VCaP (cell line): Measurements from ENCODE around the gene METTL17.
A peak's percentile ranks its signal among the peaks of the same experiment; 100 is the strongest.
"Not testable (repeated sequence)": the region's sequence is repeated elsewhere in the genome, so short reads cannot be mapped to it uniquely, and the experiment has no call there.

ENCODE experiments used
- H3K27ac ChIP-seq: fragments of 450-650 bp; 2 replicates; pipeline ENCODE4 v1.5.1; 2017
- TF ChIP-seq, protein P1 (sequence below): fragments of 450-650 bp; conservative IDR thresholded peaks from 2 replicates; pipeline ENCODE4 v1.5.1; 2017; ENCODE audit warnings: mild to moderate bottlenecking, moderate library complexity

The METTL17 gene

DNA sequence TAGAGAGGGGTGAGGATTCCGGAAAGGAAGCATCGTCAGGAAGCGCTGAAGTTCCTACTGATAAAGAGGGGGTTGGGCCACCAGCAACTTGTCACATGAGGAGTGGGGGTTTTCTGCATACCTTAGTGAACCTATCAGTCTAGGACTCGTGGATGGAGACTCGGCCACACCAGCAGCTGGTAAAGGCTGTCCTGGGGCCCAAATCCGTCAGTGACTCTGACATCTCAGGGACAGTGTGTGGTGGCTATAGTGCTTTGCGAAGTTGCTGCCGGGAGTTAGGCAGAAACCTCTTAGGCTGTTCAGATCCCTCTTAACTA, 18.1 kb upstream of the METTL17 start:
- H3K27ac ChIP-seq: peak overlapping the region; percentile 53; the same call in 1 of the 2 replicates
- TF ChIP-seq, protein P1, sequence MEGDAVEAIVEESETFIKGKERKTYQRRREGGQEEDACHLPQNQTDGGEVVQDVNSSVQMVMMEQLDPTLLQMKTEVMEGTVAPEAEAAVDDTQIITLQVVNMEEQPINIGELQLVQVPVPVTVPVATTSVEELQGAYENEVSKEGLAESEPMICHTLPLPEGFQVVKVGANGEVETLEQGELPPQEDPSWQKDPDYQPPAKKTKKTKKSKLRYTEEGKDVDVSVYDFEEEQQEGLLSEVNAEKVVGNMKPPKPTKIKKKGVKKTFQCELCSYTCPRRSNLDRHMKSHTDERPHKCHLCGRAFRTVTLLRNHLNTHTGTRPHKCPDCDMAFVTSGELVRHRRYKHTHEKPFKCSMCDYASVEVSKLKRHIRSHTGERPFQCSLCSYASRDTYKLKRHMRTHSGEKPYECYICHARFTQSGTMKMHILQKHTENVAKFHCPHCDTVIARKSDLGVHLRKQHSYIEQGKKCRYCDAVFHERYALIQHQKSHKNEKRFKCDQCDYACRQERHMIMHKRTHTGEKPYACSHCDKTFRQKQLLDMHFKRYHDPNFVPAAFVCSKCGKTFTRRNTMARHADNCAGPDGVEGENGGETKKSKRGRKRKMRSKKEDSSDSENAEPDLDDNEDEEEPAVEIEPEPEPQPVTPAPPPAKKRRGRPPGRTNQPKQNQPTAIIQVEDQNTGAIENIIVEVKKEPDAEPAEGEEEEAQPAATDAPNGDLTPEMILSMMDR: no peak

DNA sequence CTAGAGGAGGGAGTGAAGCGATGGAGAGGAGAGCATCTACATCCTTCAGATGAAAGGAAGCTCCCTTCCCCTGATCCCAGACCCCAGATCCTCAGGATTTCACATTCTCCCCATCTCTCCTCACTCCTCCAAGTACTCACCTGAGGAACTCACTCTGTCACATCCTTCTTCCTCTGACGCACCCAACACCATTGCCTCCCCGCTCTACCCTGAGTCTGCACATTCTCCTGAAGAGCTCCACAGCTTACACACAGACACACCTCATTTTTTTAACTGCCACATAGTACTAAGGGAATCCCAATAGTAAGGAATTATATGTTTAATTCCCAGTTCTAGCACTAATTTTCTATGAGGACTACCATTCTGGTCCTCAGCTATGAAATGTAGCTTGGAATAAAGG, 16.3 kb upstream of the METTL17 start:
- H3K27ac ChIP-seq: no peak overlapping the region
- TF ChIP-seq, protein P1: no peak

DNA sequence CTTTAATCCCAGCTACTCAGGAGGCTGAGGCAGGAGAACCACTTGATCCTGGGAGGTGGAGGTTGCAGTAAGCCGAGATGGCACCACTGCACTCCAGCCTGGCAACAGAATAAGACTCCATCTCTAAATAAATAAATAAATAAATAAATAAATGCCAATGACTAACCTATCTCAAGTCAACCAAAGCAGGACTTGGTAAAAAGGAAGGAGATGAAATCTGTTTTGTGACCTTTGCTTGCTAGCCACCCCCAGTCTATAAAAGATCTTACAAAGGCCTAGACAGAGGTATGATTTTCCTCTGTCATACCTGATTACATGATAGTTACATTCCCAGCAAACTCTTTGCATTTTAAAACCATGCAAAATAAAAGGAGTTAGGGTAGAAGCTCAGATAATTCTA, 13.5 kb upstream of the METTL17 start:
- TF ChIP-seq, protein P1: no peak
- no peak overlapping the region for H3K27ac ChIP-seq

DNA sequence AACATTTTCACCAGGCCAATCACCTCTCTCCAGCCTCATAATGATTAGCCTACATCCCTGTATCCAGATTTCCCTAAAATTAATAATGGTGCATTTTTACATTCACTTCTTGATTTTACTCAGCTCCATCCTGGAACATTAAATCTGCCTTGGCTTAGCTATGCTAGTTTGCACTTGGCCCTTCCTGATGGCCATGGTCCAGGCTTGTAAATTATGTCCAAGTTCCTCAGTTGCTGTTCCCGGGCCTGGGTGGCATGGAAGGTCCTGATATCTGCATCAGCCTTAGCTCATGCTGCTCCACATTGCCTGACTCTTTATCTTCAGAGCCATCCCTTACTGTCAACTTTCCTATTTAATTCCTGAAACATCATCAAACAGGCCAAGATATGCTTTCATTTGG, 11.1 kb upstream of the METTL17 start:
- H3K27ac ChIP-seq: no peak overlapping the region
- TF ChIP-seq, protein P1: no peak

DNA sequence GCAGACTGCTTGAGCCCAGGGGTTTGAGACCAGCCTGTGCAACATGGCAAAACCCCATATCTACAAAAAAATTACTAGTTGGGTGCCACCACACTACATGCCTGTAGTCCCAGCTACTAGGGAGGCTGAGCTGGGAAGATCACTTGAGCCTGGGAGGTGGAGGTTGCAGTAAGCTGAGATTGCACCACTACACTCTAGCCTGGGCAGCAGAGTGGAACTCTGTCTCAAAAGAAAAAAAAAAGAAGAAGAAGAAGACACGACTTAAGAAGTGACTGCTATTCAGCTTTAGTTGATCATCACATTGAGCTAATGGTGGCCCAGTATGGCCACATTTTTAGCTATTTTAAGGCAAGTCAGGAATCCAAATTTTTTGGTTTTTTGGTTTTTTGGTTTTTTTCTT, 8.9 kb upstream of the METTL17 start:
- TF ChIP-seq, protein P1: no peak
- H3K27ac ChIP-seq: no peak overlapping the region

DNA sequence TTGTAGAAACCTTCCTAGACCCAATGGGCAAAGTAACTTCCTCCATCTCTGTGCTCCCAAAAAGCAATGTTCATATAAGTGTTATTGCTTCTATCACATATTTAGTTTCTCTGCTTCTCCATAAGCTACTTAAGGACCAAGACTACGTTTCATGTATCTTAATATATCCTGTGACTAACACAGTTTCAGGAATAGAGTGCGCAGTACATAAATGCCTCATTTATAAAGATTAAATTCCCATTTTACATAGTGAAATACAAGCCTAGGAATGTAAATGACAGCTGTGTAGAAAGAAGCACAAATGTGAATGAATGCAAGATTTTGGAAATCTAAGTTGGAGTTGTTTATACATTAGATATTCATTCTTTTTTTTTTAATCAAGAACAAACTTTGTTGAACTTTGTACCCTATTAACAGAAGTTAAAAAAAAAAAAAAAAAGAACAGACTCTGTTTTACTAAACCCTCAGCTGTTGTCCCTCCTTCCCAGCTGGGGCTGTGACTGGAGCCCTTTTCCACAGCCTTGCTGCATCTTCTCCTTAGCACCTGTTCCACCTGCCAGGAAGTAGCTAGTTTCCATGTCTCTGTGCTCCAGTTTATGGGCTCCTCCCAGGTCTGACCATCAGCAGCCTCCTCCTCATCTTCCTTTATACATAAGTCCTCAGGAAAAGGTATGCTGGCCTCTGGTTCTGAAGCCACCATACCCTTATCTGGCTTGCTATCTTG, 7.0 kb upstream of the METTL17 start:
- H3K27ac ChIP-seq: no peak overlapping the region
- TF ChIP-seq, protein P1: no peak

DNA sequence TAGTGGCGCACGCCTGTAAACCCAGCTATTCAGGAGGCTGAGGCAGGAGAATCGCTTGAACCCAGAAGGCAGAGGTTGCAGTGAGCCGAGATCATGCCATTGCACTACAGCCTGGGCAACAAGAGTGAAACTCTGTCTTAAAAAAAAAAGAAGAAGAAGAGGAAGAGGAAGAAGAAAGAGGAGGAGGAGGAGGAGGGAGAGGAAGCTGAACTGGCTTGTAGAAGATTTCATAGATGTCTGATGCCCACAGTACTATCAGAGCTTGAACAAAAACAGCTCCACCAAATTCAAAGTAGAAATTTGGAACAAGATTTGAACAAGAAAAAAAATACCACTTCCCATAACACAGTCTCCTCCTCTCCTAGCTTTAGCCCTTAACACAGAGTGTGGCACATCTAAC, 4.1 kb upstream of the METTL17 start:
- not testable (repeated sequence) for H3K27ac ChIP-seq

DNA sequence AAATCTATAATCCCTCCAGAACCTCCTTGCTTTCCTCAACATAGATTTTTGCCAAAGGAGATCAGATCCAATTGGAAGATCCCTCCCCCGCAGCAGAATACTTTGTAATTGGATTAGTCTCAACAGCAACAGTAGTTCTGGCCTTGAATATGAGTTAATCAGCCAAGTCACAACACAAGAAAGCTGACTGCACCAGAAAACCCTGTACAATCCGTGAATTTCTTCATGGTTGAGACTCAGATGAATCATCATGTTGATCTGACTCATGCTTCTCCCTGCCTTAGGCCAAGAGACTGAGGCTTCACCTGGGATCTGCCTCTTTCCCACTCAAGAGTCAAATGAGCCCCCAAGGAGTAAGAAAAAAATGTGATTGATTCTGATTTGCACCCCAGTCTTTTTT, 3.0 kb upstream of the METTL17 start:
- TF ChIP-seq, protein P1: no peak
- no peak overlapping the region for H3K27ac ChIP-seq
